Measurements from ENCODE around the gene ZNF451.

ZNF451 gene

GRCh38 chr6:57134954-57135353 lies 45.0 kb downstream of the ZNF451 start:
- no peak overlapping the region for H2BK12ac ChIP-seq (ENCODE audit: low read length)

GRCh38 chr6:57135885-57136284 lies 45.9 kb downstream of the ZNF451 start:
- no peak overlapping the region for H2AFZ ChIP-seq (ENCODE audit: low read length)
- no peaks in the 10 kb centered on the region for H3K27me3 ChIP-seq (ENCODE audit: control insufficient read depth in 3 of 3, insufficient read depth in 3 of 3, low read depth in 1 of 3, low read length in 3 of 3)
- H2BK120ac ChIP-seq (ENCODE audit: low read depth, low read length), result no peak overlapping the region
- no peak overlapping the region for H2AK5ac ChIP-seq (ENCODE audit: low read depth, low read length)
- no peak overlapping the region for H3K4me3 ChIP-seq (ENCODE audit: low read length in 2 of 2)
- H3K4me2 ChIP-seq (ENCODE audit: insufficient read depth, low read length, poor library complexity, severe bottlenecking), result no peak overlapping the region
- no peak overlapping the region for H2BK12ac ChIP-seq (ENCODE audit: low read length)
- no peak overlapping the region for H4K91ac ChIP-seq (ENCODE audit: low read depth, low read length, poor library complexity)
- DNase-seq (ENCODE audit: low spot score), result no peak
- H2BK5ac ChIP-seq (ENCODE audit: low read length), result no peak overlapping the region
- no peak overlapping the region for H3K4ac ChIP-seq (ENCODE audit: low read length)
- H3K79me1 ChIP-seq (ENCODE audit: low read depth, low read length), result no peaks in the 10 kb centered on the region
- no peak overlapping the region for H3K14ac ChIP-seq (ENCODE audit: low read length)
- no peaks in the 10 kb centered on the region for H3K4me1 ChIP-seq (ENCODE audit: control insufficient read depth in 2 of 2, insufficient read depth in 1 of 2, low read depth in 1 of 2, low read length in 2 of 2)
- no peaks in the 10 kb centered on the region for H3K9me3 ChIP-seq (replicated peaks in 1 of 2; ENCODE audit: control insufficient read depth in 2 of 2, insufficient read depth in 1 of 2, low read depth in 1 of 2, low read length in 2 of 2)
- no peak overlapping the region for H2BK15ac ChIP-seq (ENCODE audit: low read length)
- no peak overlapping the region for H3K27ac ChIP-seq (replicated peaks; ENCODE audit: low read length)
- H3K9ac ChIP-seq (ENCODE audit: low read depth, low read length, poor library complexity), result no peak overlapping the region
- H3K23ac ChIP-seq (ENCODE audit: low read depth, low read length, poor library complexity), result no peak overlapping the region
- no peak overlapping the region for H3K18ac ChIP-seq (ENCODE audit: low read length)
- no peak overlapping the region for H4K8ac ChIP-seq (ENCODE audit: low read depth, low read length)
- H3K36me3 ChIP-seq (replicated peaks in 1 of 2; ENCODE audit: control insufficient read depth in 2 of 2, insufficient read depth in 2 of 2, low read length in 2 of 2), result peaks cover 2 to 53% of the 10 kb centered on the region in 2 donors
- WGBS, 2 donors (ENCODE audit: extremely low coverage in 2 of 2, insufficient read length in 2 of 2, insufficient replicate concordance in 1 of 2), result no CpG with 5 or more reads among the region's 1 CpG

More at GRCh38 chr6:57134954-57135353, 45.0 kb downstream of the ZNF451 start:
- H2BK5ac ChIP-seq (ENCODE audit: low read length), result no peak overlapping the region
- H3K4me3 ChIP-seq (ENCODE audit: low read length in 2 of 2), result no peak overlapping the region
- H4K91ac ChIP-seq (ENCODE audit: low read depth, low read length, poor library complexity), result no peak overlapping the region
- no peaks in the 10 kb centered on the region for H3K4me1 ChIP-seq (ENCODE audit: control insufficient read depth in 2 of 2, insufficient read depth in 1 of 2, low read depth in 1 of 2, low read length in 2 of 2)
- WGBS, 2 donors (ENCODE audit: extremely low coverage in 2 of 2, insufficient read length in 2 of 2, insufficient replicate concordance in 1 of 2), result no CpG with 5 or more reads among the region's 1 CpG
- no peak overlapping the region for H3K23ac ChIP-seq (ENCODE audit: low read depth, low read length, poor library complexity)
- DNase-seq (ENCODE audit: low spot score), result no peak
- no peak overlapping the region for H3K4ac ChIP-seq (ENCODE audit: low read length)
- H2AFZ ChIP-seq (ENCODE audit: low read length), result no peak overlapping the region
- no peak overlapping the region for H3K27ac ChIP-seq (replicated peaks; ENCODE audit: low read length)
- H4K8ac ChIP-seq (ENCODE audit: low read depth, low read length), result no peak overlapping the region
- H3K27me3 ChIP-seq (ENCODE audit: control insufficient read depth in 3 of 3, insufficient read depth in 3 of 3, low read depth in 1 of 3, low read length in 3 of 3), result no peaks in the 10 kb centered on the region
- H2AK5ac ChIP-seq (ENCODE audit: low read depth, low read length), result no peak overlapping the region
- no peaks in the 10 kb centered on the region for H3K9me3 ChIP-seq (replicated peaks in 1 of 2; ENCODE audit: control insufficient read depth in 2 of 2, insufficient read depth in 1 of 2, low read depth in 1 of 2, low read length in 2 of 2)
- H3K4me2 ChIP-seq (ENCODE audit: insufficient read depth, low read length, poor library complexity, severe bottlenecking), result no peak overlapping the region
- H3K79me1 ChIP-seq (ENCODE audit: low read depth, low read length), result no peaks in the 10 kb centered on the region
- H2BK120ac ChIP-seq (ENCODE audit: low read depth, low read length), result no peak overlapping the region
- no peak overlapping the region for H3K14ac ChIP-seq (ENCODE audit: low read length)
- H3K18ac ChIP-seq (ENCODE audit: low read length), result no peak overlapping the region
- no peak overlapping the region for H3K9ac ChIP-seq (ENCODE audit: low read depth, low read length, poor library complexity)
- peaks cover 2 to 52% of the 10 kb centered on the region in 2 donors for H3K36me3 ChIP-seq (replicated peaks in 1 of 2; ENCODE audit: control insufficient read depth in 2 of 2, insufficient read depth in 2 of 2, low read length in 2 of 2)
- no peak overlapping the region for H2BK15ac ChIP-seq (ENCODE audit: low read length)

GRCh38 chr6:57137350-57137749 lies 47.4 kb downstream of the ZNF451 start:
- Histone ChIP-seq H2AK5ac (ENCODE audit: low read depth, low read length) (no peak overlapping the region), H3K14ac (ENCODE audit: low read length) (no peak overlapping the region), H2BK12ac (ENCODE audit: low read length) (no peak overlapping the region), H3K4me1 (ENCODE audit: control insufficient read depth in 2 of 2, insufficient read depth in 1 of 2, low read depth in 1 of 2, low read length in 2 of 2) (no peaks in the 10 kb centered on the region), H2BK15ac (ENCODE audit: low read length) (no peak overlapping the region), H3K9me3 (replicated peaks in 1 of 2; ENCODE audit: control insufficient read depth in 2 of 2, insufficient read depth in 1 of 2, low read depth in 1 of 2, low read length in 2 of 2) (no peaks in the 10 kb centered on the region), H3K36me3 (replicated peaks in 1 of 2; ENCODE audit: control insufficient read depth in 2 of 2, insufficient read depth in 2 of 2, low read length in 2 of 2) (peaks cover 2 to 68% of the 10 kb centered on the region in 2 donors), H4K91ac (ENCODE audit: low read depth, low read length, poor library complexity) (no peak overlapping the region), H3K18ac (ENCODE audit: low read length) (no peak overlapping the region), H2BK120ac (ENCODE audit: low read depth, low read length) (no peak overlapping the region), H3K27me3 (ENCODE audit: control insufficient read depth in 3 of 3, insufficient read depth in 3 of 3, low read depth in 1 of 3, low read length in 3 of 3) (no peaks in the 10 kb centered on the region), H3K4me3 (ENCODE audit: low read length in 2 of 2) (no peak overlapping the region), H2BK5ac (ENCODE audit: low read length) (no peak overlapping the region), H3K4ac (ENCODE audit: low read length) (no peak overlapping the region), H3K23ac (ENCODE audit: low read depth, low read length, poor library complexity) (no peak overlapping the region), H3K27ac (replicated peaks; ENCODE audit: low read length) (no peak overlapping the region), H4K8ac (ENCODE audit: low read depth, low read length) (no peak overlapping the region), H3K4me2 (ENCODE audit: insufficient read depth, low read length, poor library complexity, severe bottlenecking) (no peak overlapping the region), H3K9ac (ENCODE audit: low read depth, low read length, poor library complexity) (no peak overlapping the region), H2AFZ (ENCODE audit: low read length) (no peak overlapping the region), H3K79me1 (ENCODE audit: low read depth, low read length) (no peaks in the 10 kb centered on the region)
- whole genome bisulfite sequencing, 2 donors (ENCODE audit: extremely low coverage in 2 of 2, insufficient read length in 2 of 2, insufficient replicate concordance in 1 of 2), result no CpG with 5 or more reads among the region's 2 CpGs
- DNase-seq (ENCODE audit: low spot score), result no peak

- H3K79me1 ChIP-seq (ENCODE audit: low read depth, low read length), result no peaks in the 10 kb centered on the region
- no peak overlapping the region for H2BK5ac ChIP-seq (ENCODE audit: low read length)
- H2BK12ac ChIP-seq (ENCODE audit: low read length), result no peak overlapping the region
- no peak overlapping the region for H3K9ac ChIP-seq (ENCODE audit: low read depth, low read length, poor library complexity)
- H2BK120ac ChIP-seq (ENCODE audit: low read depth, low read length), result no peak overlapping the region
- H3K4me2 ChIP-seq (ENCODE audit: insufficient read depth, low read length, poor library complexity, severe bottlenecking), result no peak overlapping the region
- no CpG with 5 or more reads among the region's 11 CpGs for WGBS, 2 donors (ENCODE audit: extremely low coverage in 2 of 2, insufficient read length in 2 of 2, insufficient replicate concordance in 1 of 2)
- no peak overlapping the region for H4K8ac ChIP-seq (ENCODE audit: low read depth, low read length)
- no peak overlapping the region for H3K27ac ChIP-seq (replicated peaks; ENCODE audit: low read length)
- H3K14ac ChIP-seq (ENCODE audit: low read length), result no peak overlapping the region
- H3K4me3 ChIP-seq (ENCODE audit: low read length in 2 of 2), result no peak overlapping the region
- DNase-seq (ENCODE audit: low spot score), result no peak
- peaks cover 0 to 7% of the 10 kb centered on the region in 2 donors for H3K9me3 ChIP-seq (replicated peaks in 1 of 2; ENCODE audit: control insufficient read depth in 2 of 2, insufficient read depth in 1 of 2, low read depth in 1 of 2, low read length in 2 of 2)
- no peaks in the 10 kb centered on the region for H3K4me1 ChIP-seq (ENCODE audit: control insufficient read depth in 2 of 2, insufficient read depth in 1 of 2, low read depth in 1 of 2, low read length in 2 of 2)
- H3K4ac ChIP-seq (ENCODE audit: low read length), result no peak overlapping the region
- H3K18ac ChIP-seq (ENCODE audit: low read length), result no peak overlapping the region
- no peak overlapping the region for H2AK5ac ChIP-seq (ENCODE audit: low read depth, low read length)
- H3K27me3 ChIP-seq (ENCODE audit: control insufficient read depth in 3 of 3, insufficient read depth in 3 of 3, low read depth in 1 of 3, low read length in 3 of 3), result no peaks in the 10 kb centered on the region
- H3K36me3 ChIP-seq (replicated peaks in 1 of 2; ENCODE audit: control insufficient read depth in 2 of 2, insufficient read depth in 2 of 2, low read length in 2 of 2), result peaks cover 2 to 71% of the 10 kb centered on the region in 2 donors
- H2AFZ ChIP-seq (ENCODE audit: low read length), result no peak overlapping the region
- H2BK15ac ChIP-seq (ENCODE audit: low read length), result no peak overlapping the region
- H4K91ac ChIP-seq (ENCODE audit: low read depth, low read length, poor library complexity), result no peak overlapping the region
- no peak overlapping the region for H3K23ac ChIP-seq (ENCODE audit: low read depth, low read length, poor library complexity)
These were observed 48.0 kb downstream of the ZNF451 start for GRCh38 chr6:57138026-57138425.
